WI38 (cell line): Measurements from ENCODE around the gene STAT1.

Experiments used
- H3K4me3 ChIP-seq: 2 replicates; pipeline ENCODE4 v1.5.1; 2011; ENCODE audit warnings: low read depth, mild to moderate bottlenecking, control low read depth, low read length
- CTCF ChIP-seq: IDR thresholded peaks from 2 replicates; pipeline ENCODE4 v1.5.1; 2012; ENCODE audit warnings: low read depth, mild to moderate bottlenecking, control low read depth, low read length

Gene STAT1

GRCh38 chr2:190942697-190943096 lies 71.3 kb downstream of the STAT1 start:
- TF ChIP-seq CTCF, result no peak
- no peak overlapping the region for H3K4me3 ChIP-seq

GRCh38 chr2:190941571-190941970 lies 72.4 kb downstream of the STAT1 start:
- no peak for TF ChIP-seq CTCF
- no peak overlapping the region for H3K4me3 ChIP-seq

GRCh38 chr2:190940454-190940853 lies 73.5 kb downstream of the STAT1 start:
- no peak for TF ChIP-seq CTCF
- no peak overlapping the region for H3K4me3 ChIP-seq

GRCh38 chr2:190938771-190939335 lies 75.1 kb downstream of the STAT1 start:
- no peak for TF ChIP-seq CTCF
- no peak overlapping the region for H3K4me3 ChIP-seq

- no peak overlapping the region for H3K4me3 ChIP-seq
- no peak for TF ChIP-seq CTCF
Measured at GRCh38 chr2:190935054-190935453, 78.9 kb downstream of the STAT1 start.

GRCh38 chr2:190933361-190933760 lies 80.6 kb downstream of the STAT1 start:
- no peak for TF ChIP-seq CTCF
- no peak overlapping the region for H3K4me3 ChIP-seq

GRCh38 chr2:190932514-190932913 lies 81.5 kb downstream of the STAT1 start:
- TF ChIP-seq CTCF, result no peak
- H3K4me3 ChIP-seq, result no peak overlapping the region
